Measurements from ENCODE around the gene SLC35E3. TPM values are rescaled to one million over a fixed set of nuclear protein-coding genes. Genes with fewer than 3 reads are reported as not detected.

The SLC35E3 gene
- total RNA-seq, 1 donor from 2014 or later: 8.0 TPM

DNA sequence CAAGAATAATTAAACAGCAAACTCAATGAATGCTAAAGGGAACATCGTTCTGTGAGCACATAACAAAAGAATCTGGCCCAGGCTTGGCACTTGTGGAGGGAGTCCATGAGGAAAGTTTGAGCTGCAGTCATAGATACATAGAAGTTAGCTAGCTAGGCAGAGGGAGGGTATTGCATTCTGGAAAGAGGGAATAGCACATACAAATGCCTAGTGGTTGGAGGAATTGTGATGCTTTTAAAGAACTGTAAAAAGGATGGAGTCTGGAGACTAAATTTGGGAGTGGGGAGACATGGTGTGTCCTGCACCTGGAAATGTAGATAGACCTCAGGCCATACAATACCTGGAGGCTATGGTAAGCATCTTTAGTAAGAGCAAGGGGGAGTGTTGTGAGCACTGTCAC is 24.0 kb downstream of the SLC35E3 start:
- no peak for DNase-seq (ENCODE audit: low read depth, low spot score)

- DNase-seq (ENCODE audit: low read depth, low spot score): no peak
These were observed 25.4 kb downstream of the SLC35E3 start for GRCh38 chr12:68771223-68771925.

DNA sequence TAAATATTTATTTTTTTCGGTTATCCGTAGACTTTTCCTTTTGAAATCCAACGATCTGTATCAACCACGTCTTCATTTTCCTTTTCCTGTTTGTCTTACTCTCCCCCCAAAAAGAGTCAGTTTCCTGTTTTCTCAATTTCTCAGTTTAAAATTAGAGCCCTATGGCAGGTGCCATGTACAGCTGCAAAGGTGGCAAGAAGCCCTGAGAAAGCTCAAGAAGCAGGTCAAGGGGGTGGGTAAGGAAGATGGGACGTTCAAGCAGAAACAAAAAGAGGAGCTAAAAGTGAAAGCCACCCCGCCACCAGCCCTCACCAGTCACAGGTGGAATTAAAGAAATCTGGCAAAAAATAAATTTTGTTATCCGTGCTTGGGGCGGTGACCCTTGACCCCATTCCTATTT is 26.7 kb downstream of the SLC35E3 start:
- no peak for DNase-seq (ENCODE audit: low read depth, low spot score)

GRCh38 chr12:68773582-68773981 is 27.6 kb downstream of the SLC35E3 start:
- DNase-seq (ENCODE audit: low read depth, low spot score): no peak

DNA sequence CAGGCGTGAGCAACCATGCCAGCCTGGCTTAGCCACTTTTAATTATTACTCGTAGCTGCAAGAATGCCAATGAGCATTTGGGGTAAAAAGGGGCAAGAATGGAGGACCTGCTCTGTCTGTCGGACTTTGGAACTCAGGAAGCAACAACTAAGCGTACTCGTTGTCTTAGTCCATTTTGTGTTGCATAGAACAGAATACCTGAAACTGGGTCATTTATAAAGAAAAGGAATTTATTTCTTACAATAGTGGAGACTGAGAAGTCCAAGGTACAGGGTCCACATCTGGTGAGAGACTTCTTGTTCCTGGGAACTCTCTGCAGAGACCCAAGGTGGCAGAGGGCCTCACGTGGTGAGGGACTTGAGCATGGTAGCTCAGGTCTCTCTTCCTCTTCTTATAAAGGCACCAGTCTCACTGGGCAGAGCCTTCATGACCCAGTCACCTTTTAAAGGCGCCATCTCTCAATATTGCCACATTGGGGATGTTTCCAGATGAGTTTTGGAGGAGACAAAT is 29.2 kb downstream of the SLC35E3 start:
- no peak for DNase-seq (ENCODE audit: low read depth, low spot score)

DNA sequence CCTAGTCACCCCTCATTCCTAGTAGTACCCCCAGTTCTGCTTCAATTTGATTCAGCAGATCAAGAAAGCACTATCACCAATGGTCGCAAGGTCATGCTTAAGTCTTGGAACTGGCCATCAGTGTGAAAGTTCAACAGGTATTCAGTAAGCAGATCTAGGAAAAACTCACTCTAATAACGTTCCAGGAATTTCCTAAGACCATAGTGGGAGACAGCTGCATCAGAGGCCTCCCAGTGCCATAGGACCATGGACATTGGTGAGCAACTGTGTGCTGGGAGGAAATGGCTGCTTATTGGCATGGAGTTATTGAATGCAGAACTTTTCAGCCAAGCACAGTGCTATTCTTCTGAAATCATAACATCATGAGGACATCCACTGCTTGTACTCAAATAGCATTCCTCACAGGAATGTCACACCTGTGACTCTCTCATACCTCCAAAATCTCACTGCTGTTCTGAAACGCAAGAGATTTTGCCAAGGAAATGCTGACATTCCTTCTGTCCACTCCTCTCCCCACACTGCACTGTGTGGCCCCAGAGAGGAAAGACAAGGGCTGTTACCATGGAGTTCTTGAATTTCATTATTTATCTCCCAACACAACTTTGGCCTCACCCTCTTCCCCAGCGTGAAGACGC is 31.1 kb downstream of the SLC35E3 start:
- no peak for DNase-seq (ENCODE audit: low read depth, low spot score)

DNA sequence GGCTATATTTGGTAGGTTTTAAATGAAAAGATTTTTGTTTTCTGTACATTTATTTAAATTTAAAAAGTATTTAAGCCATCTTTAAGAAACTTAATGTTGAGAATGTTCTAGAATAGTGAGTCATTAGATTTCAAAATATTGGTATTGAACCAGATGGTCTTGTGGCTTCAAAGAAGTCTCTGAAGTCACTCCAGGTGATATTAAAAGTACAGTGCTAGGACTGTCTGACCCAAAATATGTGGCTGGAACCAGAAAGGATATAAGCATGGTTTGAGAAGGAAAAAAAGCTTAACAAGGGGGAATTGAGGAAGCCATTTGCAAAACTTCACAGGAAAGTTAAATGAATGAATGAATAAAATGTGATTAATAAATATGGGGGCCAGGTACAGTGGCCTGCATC is 33.3 kb downstream of the SLC35E3 start:
- no peak for DNase-seq (ENCODE audit: low read depth, low spot score)

DNA sequence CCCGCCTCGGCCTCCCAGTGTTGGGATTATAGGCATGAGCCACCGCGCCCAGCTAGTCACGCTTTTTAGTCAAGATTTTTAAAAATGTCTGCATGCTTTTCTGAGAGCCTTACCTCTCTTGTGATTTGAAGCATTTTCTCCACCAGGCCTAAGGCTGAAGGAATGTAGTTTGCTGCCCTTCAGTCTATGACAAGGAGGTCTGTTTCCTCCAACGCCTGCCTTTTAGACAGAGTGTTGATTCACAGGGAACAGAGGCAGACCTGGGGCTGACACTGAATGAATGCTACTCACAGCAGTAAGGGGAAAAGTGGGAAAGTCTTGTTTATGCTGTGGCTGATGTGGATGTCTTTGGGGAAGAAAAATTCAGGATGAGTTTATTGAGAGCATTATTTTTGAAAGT is 34.8 kb downstream of the SLC35E3 start:
- no peak for DNase-seq (ENCODE audit: low read depth, low spot score)

DNA sequence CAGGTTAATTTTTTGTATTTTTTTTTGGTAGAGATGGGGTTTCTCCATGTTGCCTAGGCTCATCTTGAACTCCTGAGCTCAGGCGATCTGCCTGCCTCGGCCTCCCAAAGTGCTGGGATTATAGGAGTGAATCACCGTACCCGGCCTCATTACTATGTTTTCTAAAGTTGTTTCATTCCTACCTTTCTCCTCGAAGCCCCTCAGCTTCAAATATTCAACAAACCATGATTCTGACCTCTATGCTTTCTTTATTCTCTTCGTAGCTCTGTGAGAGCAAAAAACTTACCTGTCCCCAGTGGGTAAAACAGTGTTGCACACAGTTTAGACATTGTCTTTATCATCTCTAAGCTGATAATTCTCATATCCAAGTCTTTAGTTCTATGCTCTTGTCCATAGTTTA is 35.8 kb downstream of the SLC35E3 start:
- DNase-seq (ENCODE audit: low read depth, low spot score): no peak

- DNase-seq (ENCODE audit: low read depth, low spot score): no peak
These were observed 38.0 kb downstream of the SLC35E3 start for GRCh38 chr12:68784015-68784414.

DNA sequence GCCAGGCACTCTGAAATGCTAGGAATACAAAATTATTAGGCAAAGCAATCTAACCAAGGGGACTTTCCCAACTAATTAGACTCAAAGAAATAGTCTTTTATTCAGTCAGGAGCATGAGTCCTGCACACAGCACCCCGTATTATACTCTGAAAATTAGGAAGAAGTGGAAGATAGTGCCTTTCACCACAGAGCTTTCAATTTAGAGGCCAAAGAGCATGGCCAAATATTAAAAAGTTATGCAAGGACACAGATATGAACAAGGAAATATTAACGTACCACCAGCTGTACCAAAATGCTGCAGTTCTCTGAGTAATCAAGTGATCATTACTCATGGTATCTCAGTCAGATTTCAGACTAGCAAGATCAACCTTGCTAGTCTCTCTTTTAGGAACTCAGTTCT is 39.4 kb downstream of the SLC35E3 start:
- no peak for DNase-seq (ENCODE audit: low read depth, low spot score)

- no peak for DNase-seq (ENCODE audit: low read depth, low spot score)
These were observed 39.8 kb downstream of the SLC35E3 start for GRCh38 chr12:68785823-68786222.

- no peak for DNase-seq (ENCODE audit: low read depth, low spot score)
These were observed 41.0 kb downstream of the SLC35E3 start for GRCh38 chr12:68786929-68787328.

DNA sequence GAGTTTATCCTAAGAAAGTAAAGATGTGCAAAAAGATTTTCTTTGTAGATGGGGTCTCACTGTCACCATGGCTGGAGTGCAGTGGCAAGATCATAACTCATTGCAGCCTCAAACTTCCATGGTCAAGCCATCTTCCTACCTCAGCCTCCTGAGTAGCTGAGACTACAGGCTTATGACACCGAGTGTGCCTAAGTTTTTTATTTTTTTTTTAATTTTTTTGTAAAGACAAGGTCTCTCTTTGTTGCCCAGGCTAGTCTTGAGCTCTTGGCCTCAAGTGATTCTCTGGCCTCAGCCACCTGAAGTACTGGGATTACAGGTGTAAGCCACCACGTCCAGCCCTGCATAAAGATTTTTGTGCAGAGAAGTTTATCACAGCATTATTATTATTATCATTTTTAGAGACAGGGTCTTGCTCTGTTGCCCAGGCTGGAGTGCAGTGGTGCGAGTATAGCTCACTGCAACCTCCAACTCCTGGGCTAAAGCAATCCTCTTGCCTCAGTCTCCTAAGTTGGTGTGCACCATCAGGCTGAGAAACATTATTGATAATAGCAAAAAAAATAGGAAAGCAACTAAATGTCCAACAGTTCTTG is 42.7 kb downstream of the SLC35E3 start:
- no peak for DNase-seq (ENCODE audit: low read depth, low spot score)

GRCh38 chr12:68789144-68789878 is 43.3 kb downstream of the SLC35E3 start:
- no peak for DNase-seq (ENCODE audit: low read depth, low spot score)

DNA sequence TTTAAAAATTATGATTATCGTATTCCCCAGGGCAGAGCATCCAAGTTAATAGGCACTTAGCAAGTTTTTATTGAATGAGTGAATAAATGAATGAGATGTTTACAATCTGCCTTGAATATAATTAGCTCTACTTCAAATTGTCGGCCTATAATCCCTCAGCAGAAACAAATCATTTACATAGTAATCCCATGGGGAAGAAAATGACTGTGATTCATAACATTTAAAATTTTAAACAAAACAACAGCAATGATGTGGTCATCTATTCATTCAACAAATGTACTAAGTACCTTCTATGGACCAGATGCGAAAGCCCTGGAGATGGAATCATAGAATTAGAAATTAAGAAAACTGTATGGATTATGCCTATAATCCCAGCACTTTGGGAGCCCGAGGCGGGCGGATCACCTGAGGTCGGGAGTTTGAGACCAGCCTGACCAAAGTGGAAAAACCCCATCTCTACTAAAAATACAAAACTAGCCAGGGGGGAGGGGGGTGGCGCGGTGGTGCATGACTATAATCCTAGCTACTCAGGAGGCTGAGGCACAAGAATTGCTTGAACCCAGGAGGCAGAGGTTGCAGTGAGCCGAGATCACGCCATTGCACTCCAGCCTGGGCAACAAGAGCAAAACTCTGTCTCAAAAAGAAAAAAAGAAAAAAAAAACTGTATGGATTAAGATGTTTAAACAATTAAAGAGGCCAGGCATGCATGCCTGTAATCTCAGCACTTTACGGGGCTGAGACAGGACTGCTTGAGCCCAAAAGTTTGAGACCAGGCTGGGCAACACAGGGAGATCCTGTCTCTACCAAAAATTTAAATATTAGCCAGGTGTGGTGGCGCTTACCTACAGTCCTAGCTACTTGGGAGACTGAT is 44.3 kb downstream of the SLC35E3 start:
- DNase-seq (ENCODE audit: low read depth, low spot score): no peak

DNA sequence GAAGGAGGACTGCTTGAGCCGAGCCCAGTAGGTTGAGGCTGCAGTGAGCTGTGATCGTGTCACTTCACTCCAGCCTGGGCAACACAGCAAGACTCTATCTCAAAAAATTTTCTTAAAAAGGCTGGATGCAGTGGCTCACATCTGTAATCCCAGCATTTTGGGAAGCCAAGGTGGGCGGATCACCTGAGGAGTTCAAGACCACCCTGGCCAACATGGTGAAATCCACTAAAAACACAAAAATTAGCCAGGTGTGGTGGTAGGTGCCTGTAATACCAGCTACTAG is 44.9 kb downstream of the SLC35E3 start:
- DNase-seq (ENCODE audit: low read depth, low spot score): no peak

DNA sequence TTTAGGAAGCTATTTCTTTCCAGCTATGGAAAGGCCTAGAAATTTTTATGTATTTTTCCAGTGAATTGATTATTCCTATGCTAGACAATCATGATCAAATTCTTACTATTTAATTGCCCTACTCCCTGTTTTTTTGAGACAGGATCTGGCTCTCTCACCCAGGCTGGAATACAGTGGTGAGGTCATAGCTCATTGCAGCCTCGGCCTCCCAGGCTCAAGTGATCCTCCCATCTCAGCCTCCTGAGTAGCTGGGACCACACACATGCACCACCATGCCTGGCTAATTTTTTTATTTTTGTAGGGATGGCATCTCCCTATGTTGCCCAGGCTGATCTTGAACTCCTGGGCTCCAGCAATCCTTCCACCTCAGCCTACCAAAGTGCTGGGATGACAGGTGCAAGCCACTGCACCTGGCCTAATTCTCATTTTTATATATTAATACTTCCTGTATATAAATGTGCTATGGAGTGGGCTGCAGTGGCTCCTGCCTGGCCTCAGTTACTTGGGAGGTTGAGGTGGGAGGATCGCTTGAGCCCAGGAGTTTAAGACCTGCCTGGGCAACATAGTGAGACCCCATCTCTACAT is 46.0 kb downstream of the SLC35E3 start:
- DNase-seq (ENCODE audit: low read depth, low spot score): no peak

GRCh38 chr12:68792952-68793351 is 47.0 kb downstream of the SLC35E3 start:
- DNase-seq (ENCODE audit: low read depth, low spot score): no peak

DNA sequence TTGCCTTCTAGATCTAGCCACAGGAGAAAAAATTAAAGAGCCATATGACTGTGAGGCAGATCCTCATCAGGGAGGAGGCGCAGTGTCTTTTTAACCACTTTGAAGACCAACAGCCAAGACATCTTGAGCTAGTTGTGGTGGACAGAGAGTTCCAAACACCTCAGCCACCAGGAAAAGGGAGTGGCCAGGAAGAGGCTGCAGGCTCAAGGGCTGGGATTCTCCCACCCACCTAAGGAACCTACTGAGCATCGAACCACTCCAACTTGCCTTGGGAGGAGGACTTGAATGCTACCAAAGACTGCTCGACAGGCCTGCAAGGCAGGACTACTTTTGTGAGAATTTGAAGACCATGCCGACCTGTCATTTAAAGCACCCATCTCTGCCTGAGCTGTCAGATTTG is 47.5 kb downstream of the SLC35E3 start:
- no peak for DNase-seq (ENCODE audit: low read depth, low spot score)

Data from pulmonary artery endothelial cell (primary cell).